Kidney (tissue), 14 donors: ENCODE measurements around the gene GDNF. TPM values are rescaled to one million over a fixed set of nuclear protein-coding genes. Genes with fewer than 3 reads are reported as not detected.

Experiments
- DNase-seq, 5 donors: peaks; one replicate each; pipeline ENCODE4 v3.0.0-alpha.2; 2013 to 2020
- FAIRE-seq: peaks from 2 replicates; lab custom pipeline; 2012; peaks lifted over from hg19 to GRCh38; lab: Jason Lieb, UNC
- H3K27ac ChIP-seq, 2 donors: one replicate each; pipeline ENCODE4 v1.7.0; 2013; ENCODE audit warnings: low read depth in 2 of 2, low read length in 2 of 2, inconsistent platforms in 1 of 2
- H3K27me3 ChIP-seq: one replicate; pipeline ENCODE4 v1.7.1; 2013; ENCODE audit warnings: low read length, inconsistent platforms; ENCODE audit not compliant: control insufficient read depth, insufficient read depth
- H3K36me3 ChIP-seq, 3 donors: one replicate each; pipeline versions ENCODE4 v1.7.0 to v1.7.1; 2013; ENCODE audit warnings: low read length in 3 of 3, control low read depth in 1 of 3, inconsistent platforms in 1 of 3; ENCODE audit not compliant: insufficient read depth in 3 of 3, control insufficient read depth in 2 of 3
- H3K4me1 ChIP-seq, 3 donors: one replicate each; pipeline versions ENCODE4 v1.7.0 to v1.7.1; 2013; ENCODE audit warnings: low read length in 3 of 3, inconsistent platforms in 1 of 3, low read depth in 1 of 3; ENCODE audit not compliant: control insufficient read depth in 2 of 3, insufficient read depth in 2 of 3
- H3K4me3 ChIP-seq, 3 donors: one replicate each; pipeline versions ENCODE4 v1.7.0 to v1.8.1; 2013; ENCODE audit warnings: low read length in 3 of 3, control low read depth in 1 of 3, inconsistent platforms in 1 of 3
- H3K9ac ChIP-seq, 3 donors: one replicate each; pipeline versions ENCODE4 v1.7.0 to v1.7.1; 2013; ENCODE audit warnings: low read length in 3 of 3, control low read depth in 1 of 3, inconsistent platforms in 1 of 3
- H3K9me3 ChIP-seq, 3 donors: one replicate each; pipeline versions ENCODE4 v1.7.0 to v1.7.1; 2013; ENCODE audit warnings: low read length in 3 of 3, control low read depth in 1 of 3, inconsistent platforms in 1 of 3; ENCODE audit not compliant: control insufficient read depth in 2 of 3, insufficient read depth in 1 of 3
- intact Hi-C: fragments of 100-400 bp; cut with DNase I; formaldehyde crosslinking; loops from one replicate; pipeline ENCODE4 v1.11.1; 2022
- polyA plus RNA-seq: library from polyadenylated mRNA; stranded (reverse); fragments of 350-450 nt; fragmentation: Illumina TruSeq; extraction: RNeasy Lipid Tissue Mini Kit (QIAGEN cat#74804); gene quantifications from one replicate; pipeline ENCODE4 v1.2.3, GENCODE V29; 2014; ENCODE audit warnings: low read depth, low replicate concordance; ENCODE audit not compliant: insufficient read depth
- total RNA-seq: library from RNA; stranded (reverse); fragmentation: NEBNext Ultra II Directional; extraction: Animal tissue kit (Norgen Biotek cat#: 25700); gene quantifications from one replicate; pipeline ENCODE4 v1.2.1, GENCODE V29; 2021
- TF ChIP-seq, protein P1 (sequence below): IDR thresholded peaks from 3 replicates; pipeline ENCODE4 v1.5.1; 2012; ENCODE audit warnings: mild to moderate bottlenecking, moderate library complexity, borderline replicate concordance; ENCODE audit not compliant: insufficient read depth; ENCODE audit errors: extremely low read depth
- donor health status: control.
- donor health status: control.
- donor health status: control.
- donor health status: control.
- donor health status: control.
- donor health status: DM: yes; HTN: yes; CAD: no.
- donor health status: Normal renal cell carcinoma (clear cell type).

GDNF gene
- total and polyA plus RNA-seq, 2 donors from 2014 or later = 0.34 to 0.88 TPM

DNA sequence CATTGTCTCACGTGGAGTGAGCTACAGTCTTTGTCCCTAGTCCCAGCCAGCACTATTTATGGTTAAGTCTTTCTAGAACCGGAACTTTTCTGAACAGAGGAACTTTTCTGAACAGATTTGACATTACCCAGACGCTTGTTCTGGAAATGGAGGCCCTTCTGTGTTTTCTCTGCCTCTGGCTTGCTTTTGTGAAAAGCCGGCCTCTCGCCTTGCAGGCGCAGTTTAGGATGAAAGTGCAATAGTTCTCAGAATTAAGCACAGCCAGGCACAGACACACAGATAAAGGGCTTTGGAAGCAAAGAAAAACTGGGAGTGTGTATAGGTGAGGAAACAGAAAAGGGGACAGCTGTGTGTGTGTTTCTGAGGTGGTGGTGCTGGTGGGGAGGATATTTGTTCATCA is 5.9 kb downstream of the GDNF start:
- Histone ChIP-seq H3K27ac (no peak overlapping the region), H3K36me3 (no peaks in the 10 kb centered on the region), H3K9ac (no peak overlapping the region), H3K4me3 (no peak overlapping the region), H3K4me1 (peaks cover 0 to 18% (median 0%) of the 10 kb centered on the region in 3 donors), H3K9me3 (no peaks in the 10 kb centered on the region), H3K27me3 (peaks cover 3% of the 10 kb centered on the region)
- TF ChIP-seq, protein P1, sequence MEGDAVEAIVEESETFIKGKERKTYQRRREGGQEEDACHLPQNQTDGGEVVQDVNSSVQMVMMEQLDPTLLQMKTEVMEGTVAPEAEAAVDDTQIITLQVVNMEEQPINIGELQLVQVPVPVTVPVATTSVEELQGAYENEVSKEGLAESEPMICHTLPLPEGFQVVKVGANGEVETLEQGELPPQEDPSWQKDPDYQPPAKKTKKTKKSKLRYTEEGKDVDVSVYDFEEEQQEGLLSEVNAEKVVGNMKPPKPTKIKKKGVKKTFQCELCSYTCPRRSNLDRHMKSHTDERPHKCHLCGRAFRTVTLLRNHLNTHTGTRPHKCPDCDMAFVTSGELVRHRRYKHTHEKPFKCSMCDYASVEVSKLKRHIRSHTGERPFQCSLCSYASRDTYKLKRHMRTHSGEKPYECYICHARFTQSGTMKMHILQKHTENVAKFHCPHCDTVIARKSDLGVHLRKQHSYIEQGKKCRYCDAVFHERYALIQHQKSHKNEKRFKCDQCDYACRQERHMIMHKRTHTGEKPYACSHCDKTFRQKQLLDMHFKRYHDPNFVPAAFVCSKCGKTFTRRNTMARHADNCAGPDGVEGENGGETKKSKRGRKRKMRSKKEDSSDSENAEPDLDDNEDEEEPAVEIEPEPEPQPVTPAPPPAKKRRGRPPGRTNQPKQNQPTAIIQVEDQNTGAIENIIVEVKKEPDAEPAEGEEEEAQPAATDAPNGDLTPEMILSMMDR = no peak
- DNase-seq = no peak
- intact Hi-C loops = loop anchor here (5.0 kb wide), 1 partner anchor 363 kb away; no protein-coding TSS in a partner anchor
- FAIRE-seq = no peak

DNA sequence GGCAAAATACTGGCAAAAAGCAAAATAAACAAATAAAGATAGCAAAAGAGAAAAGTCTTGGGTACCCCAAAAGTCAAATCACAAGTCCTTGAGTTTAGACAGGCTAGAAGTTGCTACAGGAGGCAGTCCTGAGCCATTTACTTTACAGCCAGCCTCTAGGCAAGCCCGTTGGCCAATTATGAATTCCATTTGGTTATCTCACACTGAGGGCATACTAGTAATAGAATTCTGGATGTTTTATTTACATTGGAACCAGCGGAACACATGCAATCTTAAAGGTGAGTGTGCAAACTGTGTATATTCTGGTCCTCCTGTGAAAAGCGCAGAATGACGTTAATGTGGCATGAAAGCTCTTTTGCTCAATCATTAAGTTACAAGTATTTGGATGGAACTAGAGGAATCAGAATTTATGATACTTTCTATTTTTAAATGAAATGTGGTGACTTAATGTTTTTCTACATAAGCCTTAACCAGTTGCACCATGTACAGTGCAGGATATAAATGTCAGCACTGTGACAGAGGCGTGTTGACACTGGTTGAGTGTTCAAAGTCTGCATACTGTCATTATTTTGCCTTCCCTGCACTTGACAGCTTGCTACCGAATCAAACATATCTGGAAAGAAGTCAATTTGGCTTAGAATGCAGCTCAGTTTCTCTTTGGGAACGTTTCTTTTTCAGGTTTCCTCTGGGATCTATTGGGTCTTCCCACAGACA is 7.9 kb downstream of the GDNF start:
- DNase-seq (peak in 1 of 5 donors; percentile 66), FAIRE-seq (no peak)
- H3K27ac ChIP-seq = no peak overlapping the region
- H3K36me3 ChIP-seq = no peaks in the 10 kb centered on the region
- peaks cover 2% of the 10 kb centered on the region for H3K27me3 ChIP-seq
- H3K4me3 ChIP-seq = no peak overlapping the region
- intact Hi-C loops = loop anchor here (5.0 kb wide), 1 partner anchor 365 kb away; no protein-coding TSS in a partner anchor
- H3K4me1 ChIP-seq = peaks cover 0 to 7% (median 0%) of the 10 kb centered on the region in 3 donors
- no peak overlapping the region for H3K9ac ChIP-seq
- no peaks in the 10 kb centered on the region for H3K9me3 ChIP-seq
- TF ChIP-seq, protein P1 = no peak

DNA sequence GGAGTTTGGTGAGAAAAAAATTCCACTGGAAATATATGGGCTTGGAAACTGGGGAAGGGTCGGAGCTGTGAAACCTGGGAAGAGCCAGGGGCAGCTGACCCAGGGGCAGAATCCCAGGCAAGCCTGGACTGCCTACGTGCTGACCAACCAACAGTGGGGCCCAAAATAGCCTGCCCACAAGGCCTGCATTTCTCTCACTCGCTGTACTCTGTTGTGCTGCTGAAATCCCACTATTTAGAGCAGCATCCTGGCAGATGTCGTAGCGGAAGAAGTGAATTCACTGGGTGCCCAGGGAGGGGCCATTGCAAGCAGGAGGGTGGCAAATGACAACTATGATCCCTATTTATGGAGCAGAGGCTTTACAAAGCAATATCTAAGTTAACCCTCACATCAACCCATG is 9.5 kb downstream of the GDNF start:
- TF ChIP-seq, protein P1 = no peak
- Histone ChIP-seq H3K36me3 (no peaks in the 10 kb centered on the region), H3K4me3 (no peak overlapping the region), H3K9ac (no peak overlapping the region), H3K9me3 (no peaks in the 10 kb centered on the region), H3K27me3 (no peaks in the 10 kb centered on the region), H3K27ac (no peak overlapping the region), H3K4me1 (peaks cover 0 to 4% (median 0%) of the 10 kb centered on the region in 3 donors)
- intact Hi-C loops = loop anchor here (5.0 kb wide), 1 partner anchor 367 kb away; no protein-coding TSS in a partner anchor
- FAIRE-seq = no peak
- no peak for DNase-seq
